Adrenal gland (tissue), 12 donors: ENCODE results near the gene SLC16A13. TPM values are rescaled to one million over a fixed set of nuclear protein-coding genes. Genes with fewer than 3 reads are reported as not detected.

Source experiments
- DNase-seq, 7 donors: peaks; one replicate each; pipeline ENCODE4 v3.0.0-alpha.2; 2019 to 2020
- H3K27ac ChIP-seq, 5 donors: fragments of 200-600 bp; sonication (generic) in 4 of 5; 1 replicate in 3 of 5; 2 replicates in 2 of 5; pipeline versions ENCODE4 v1.5.1 to v1.8.0; 2016 to 2020; ENCODE audit warnings: mild to moderate bottlenecking in 1 of 5
- H3K27me3 ChIP-seq: fragments of 200-600 bp; 2 replicates; pipeline ENCODE4 v1.8.0; 2021
- H3K36me3 ChIP-seq, 2 donors: fragments of 200-600 bp; replicated peaks in 1 of 2; 1 replicate in 1 of 2; 2 replicates in 1 of 2; pipeline versions ENCODE4 v1.5.1 to v1.8.0; 2018 to 2022
- H3K4me1 ChIP-seq, 2 donors: fragments of 200-600 bp; replicated peaks in 1 of 2; 1 replicate in 1 of 2; 2 replicates in 1 of 2; pipeline versions ENCODE4 v1.5.1 to v1.8.0; 2018 to 2021
- H3K4me3 ChIP-seq, 4 donors: fragments of 200-600 bp; sonication (generic) in 3 of 4; one replicate each; pipeline ENCODE4 v1.5.1; 2016 to 2018
- H3K9me3 ChIP-seq, 3 donors: fragments of 200-600 bp; sonication (generic) in 1 of 3; replicated peaks in 1 of 3; 1 replicate in 2 of 3; 2 replicates in 1 of 3; pipeline versions ENCODE4 v1.5.1 to v1.8.0; 2016 to 2021
- POLR2A ChIP-seq, 2 donors: fragments of 450-650 bp; IDR thresholded peaks; one replicate each; pipeline ENCODE4 v1.6.1; 2017; ENCODE audit warnings: antibody characterized with exemption in 2 of 2, mild to moderate bottlenecking in 2 of 2, moderate library complexity in 1 of 2
- WGBS, 4 donors: extraction: QIAGEN DNeasy Blood & Tissue Kit in 2 of 4; methylation state at CpG; one replicate each; pipeline versions ENCODE4 v1.1.5 to v1.1.7; 2013 to 2017; 5-methylcytosine and 5-hydroxymethylcytosine counted together
- intact Hi-C, 2 donors: fragments of 100-400 bp; cut with DNase I; formaldehyde crosslinking; loops; one replicate each; pipeline versions ENCODE4 v1.14.1 to v1.15.0; 2022 to 2023
- polyA plus RNA-seq, 3 donors: library from polyadenylated mRNA; stranded (reverse); fragments of 200-250 nt in 2 of 3; fragments of 350-450 nt in 1 of 3; fragmentation: Illumina TruSeq in 1 of 3; extraction: RNeasy Lipid Tissue Mini Kit (QIAGEN cat#74804) in 1 of 3; gene quantifications; one replicate each; pipeline ENCODE4 v1.2.3, GENCODE V29; 2013 to 2014
- total RNA-seq, 9 donors: library from RNA; depleted of rRNA in 4 of 9; stranded (reverse); fragments of >200 nt in 4 of 9; fragments of 120-200 nt in 1 of 9; fragmentation: NEBNext Ultra II Directional in 1 of 9; extraction: Animal tissue kit (Norgen Biotek cat#: 25700) in 1 of 9; gene quantifications; one replicate each; pipeline versions ENCODE4 v1.1.0 to v1.2.4, GENCODE V29; 2013 to 2023
- TF ChIP-seq, protein P1 (sequence below), 6 experiments: fragments of 450-650 bp in 4 of 6; fragments of 200-600 bp in 2 of 6; sonication (generic) in 1 of 6; IDR thresholded peaks; 1 replicate in 5 of 6; 2 replicates in 1 of 6; pipeline versions ENCODE4 v1.5.1 to v1.8.0; 2016 to 2021; ENCODE audit warnings: antibody characterized with exemption in 6 of 6, mild to moderate bottlenecking in 2 of 6, moderate library complexity in 1 of 6
- donor health status: healthy with polysubstance abuse.
- donor health status: Bipolar disorder and iron deficiency.
- donor health status: DM: yes; HTN: yes; CAD: no.
- donor health status: DM: no; HTN: no; CAD: no.
- donor health status: DM: no; HTN: no; CAD: no.
- donor health status: DM: yes; HTN: yes; CAD: no.

Gene SLC16A13
- total and polyA plus RNA-seq, 12 donors: 0.84 to 3.2 (median 2.2) TPM

DNA sequence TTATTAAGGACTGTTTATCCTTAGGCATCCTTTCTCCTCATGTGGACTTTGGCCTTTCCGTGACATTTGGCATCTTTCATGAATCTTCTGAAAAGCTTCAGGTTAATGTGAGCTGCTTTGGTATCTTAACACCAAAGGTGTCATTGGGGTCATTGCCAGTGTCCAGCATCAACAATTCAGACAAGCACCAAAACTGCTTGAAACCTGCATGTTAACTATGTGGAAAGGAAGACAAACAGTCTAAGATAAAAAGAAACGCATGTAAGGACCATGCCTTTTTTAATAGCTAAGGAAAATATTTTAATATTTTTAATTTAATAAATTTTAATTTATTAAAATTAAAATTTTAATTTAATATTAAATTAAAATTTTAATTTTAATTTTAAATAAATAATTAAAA lies 32.1 kb upstream of the SLC16A13 start:
- WGBS, 4 donors: 87 to 99% (median 93%) methylated on average over 2 of the region's 2 CpGs
- TF ChIP-seq, protein P1, sequence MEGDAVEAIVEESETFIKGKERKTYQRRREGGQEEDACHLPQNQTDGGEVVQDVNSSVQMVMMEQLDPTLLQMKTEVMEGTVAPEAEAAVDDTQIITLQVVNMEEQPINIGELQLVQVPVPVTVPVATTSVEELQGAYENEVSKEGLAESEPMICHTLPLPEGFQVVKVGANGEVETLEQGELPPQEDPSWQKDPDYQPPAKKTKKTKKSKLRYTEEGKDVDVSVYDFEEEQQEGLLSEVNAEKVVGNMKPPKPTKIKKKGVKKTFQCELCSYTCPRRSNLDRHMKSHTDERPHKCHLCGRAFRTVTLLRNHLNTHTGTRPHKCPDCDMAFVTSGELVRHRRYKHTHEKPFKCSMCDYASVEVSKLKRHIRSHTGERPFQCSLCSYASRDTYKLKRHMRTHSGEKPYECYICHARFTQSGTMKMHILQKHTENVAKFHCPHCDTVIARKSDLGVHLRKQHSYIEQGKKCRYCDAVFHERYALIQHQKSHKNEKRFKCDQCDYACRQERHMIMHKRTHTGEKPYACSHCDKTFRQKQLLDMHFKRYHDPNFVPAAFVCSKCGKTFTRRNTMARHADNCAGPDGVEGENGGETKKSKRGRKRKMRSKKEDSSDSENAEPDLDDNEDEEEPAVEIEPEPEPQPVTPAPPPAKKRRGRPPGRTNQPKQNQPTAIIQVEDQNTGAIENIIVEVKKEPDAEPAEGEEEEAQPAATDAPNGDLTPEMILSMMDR (IDR thresholded peaks at IDR 0.05): no peak
- TF ChIP-seq POLR2A (IDR thresholded peaks at IDR 0.05): no peak
- no peaks in the 10 kb centered on the region for H3K27me3 ChIP-seq
- no peak overlapping the region for H3K27ac ChIP-seq
- no peaks in the 10 kb centered on the region for H3K4me1 ChIP-seq
- H3K36me3 ChIP-seq: peaks cover 0 to 38% of the 10 kb centered on the region in 2 donors
- H3K4me3 ChIP-seq: no peak overlapping the region
- intact Hi-C loops: loop anchor here (10.0 kb wide), 1 partner anchor 339 kb away; no protein-coding TSS in a partner anchor
- no peaks in the 10 kb centered on the region for H3K9me3 ChIP-seq
- DNase-seq: no peak

DNA sequence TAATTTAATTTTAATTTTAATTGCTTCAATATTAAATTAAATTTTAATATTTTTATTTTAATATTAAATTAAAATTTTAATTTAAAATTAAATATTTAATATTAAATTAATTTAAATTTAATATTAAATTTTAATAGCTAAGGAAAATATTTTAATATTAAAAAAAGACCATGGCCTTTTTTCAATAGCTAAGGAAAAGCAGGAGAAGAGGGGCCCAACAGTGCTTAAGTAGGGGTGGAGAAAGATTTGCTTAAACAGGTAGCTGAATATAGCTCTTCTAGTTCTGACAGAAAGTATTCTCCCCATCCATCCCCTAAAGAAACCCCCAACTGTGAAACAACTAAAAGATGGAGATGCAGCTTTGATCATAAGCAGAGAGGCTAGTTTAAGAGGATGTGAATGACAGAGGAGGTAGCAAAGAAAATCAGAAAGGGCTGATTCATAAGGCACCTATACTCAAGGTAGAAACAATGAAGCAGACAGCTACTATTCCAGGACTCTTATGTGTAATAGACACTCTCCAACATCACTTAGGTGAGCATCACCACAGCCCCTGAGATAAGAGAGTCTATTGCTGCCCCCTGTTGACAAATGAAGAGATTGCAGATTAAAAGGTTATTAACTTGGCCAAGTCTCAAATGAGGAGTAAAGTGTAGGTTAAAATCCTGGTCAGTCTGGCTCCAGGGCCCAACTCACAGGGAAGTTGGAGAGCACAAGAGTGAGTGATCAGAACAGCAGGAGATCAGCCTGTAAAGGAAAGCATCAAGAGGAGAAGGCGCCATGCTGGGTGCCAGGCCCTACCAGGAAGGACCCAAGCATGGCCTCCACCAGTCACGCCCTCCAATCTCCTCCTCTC lies 31.2 kb upstream of the SLC16A13 start:
- H3K27me3 ChIP-seq: no peaks in the 10 kb centered on the region
- H3K4me1 ChIP-seq: no peaks in the 10 kb centered on the region
- no peak overlapping the region for H3K4me3 ChIP-seq
- TF ChIP-seq, protein P1 (IDR thresholded peaks at IDR 0.05): peak; percentile 46 to 81 (median 74)
- no peak for TF ChIP-seq POLR2A (IDR thresholded peaks at IDR 0.05)
- intact Hi-C loops: loop anchor here (5.0 to 10.0 kb wide), 3 partner anchors 92 to 340 kb away; no protein-coding TSS in a partner anchor
- DNase-seq: peak in 3 of 7 donors; percentile 29 to 38 (median 35)
- H3K36me3 ChIP-seq: peaks cover 0 to 36% of the 10 kb centered on the region in 2 donors
- H3K9me3 ChIP-seq: no peaks in the 10 kb centered on the region
- WGBS, 4 donors: 80 to 100% (median 91%) methylated on average over 2 of the region's 2 CpGs
- no peak overlapping the region for H3K27ac ChIP-seq

DNA sequence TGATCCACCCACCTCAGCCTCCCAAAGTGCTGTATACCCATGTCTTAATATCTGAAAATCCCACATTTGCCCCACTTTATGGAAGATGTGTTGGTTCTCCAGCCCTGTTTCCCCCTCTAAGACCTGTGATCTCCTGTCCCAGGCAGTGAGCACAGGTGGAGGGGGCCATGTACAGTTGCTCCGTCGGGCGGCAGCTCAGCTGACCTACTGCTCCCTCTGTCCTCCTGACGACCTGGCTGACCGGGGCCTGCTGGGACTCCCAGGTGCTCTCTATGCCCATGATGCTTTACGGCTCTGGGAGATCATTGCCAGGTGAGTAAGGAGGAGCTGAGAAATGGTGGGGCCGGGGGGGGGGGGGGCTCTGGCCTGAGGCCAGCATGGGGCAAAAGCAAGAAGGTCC lies 30.1 kb upstream of the SLC16A13 start:
- Histone ChIP-seq H3K4me1 (peaks cover under 1 to 10% of the 10 kb centered on the region in 2 donors), H3K27me3 (no peaks in the 10 kb centered on the region), H3K36me3 (peaks cover 0 to 30% of the 10 kb centered on the region in 2 donors), H3K9me3 (no peaks in the 10 kb centered on the region), H3K4me3 (no peak overlapping the region), H3K27ac (no peak overlapping the region)
- no peak for TF ChIP-seq POLR2A (IDR thresholded peaks at IDR 0.05)
- TF ChIP-seq, protein P1 (IDR thresholded peaks at IDR 0.05): no peak
- intact Hi-C loops: loop anchor here (5.0 to 10.0 kb wide), 3 partner anchors 93 to 341 kb away; no protein-coding TSS in a partner anchor
- no peak for DNase-seq
- 74 to 83% (median 81%) methylated on average over 5 to 6 of the region's 7 CpGs for WGBS, 4 donors

DNA sequence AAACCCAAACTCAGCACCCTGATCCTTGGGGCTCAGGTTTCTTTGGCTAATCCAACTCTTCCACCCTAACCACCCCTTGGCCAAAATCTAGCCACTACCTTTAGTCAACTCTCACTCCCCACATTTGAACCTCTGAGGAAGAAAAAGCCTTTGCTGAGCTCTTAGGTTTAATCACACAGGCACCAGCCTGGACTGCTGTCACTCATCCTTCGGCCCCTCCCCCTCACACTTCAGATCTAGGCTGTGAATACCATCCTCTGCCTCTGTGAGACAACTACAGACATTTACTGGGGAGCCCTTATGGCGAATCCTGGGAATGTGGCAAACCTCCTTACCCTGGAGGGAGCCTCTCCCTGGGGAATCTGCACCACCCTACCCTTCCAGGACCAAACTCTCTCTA lies 28.7 kb upstream of the SLC16A13 start:
- intact Hi-C loops: loop anchor here (5.0 to 10.0 kb wide), 3 partner anchors 95 to 342 kb away; no protein-coding TSS in a partner anchor
- 78 to 95% (median 82%) methylated on average over 2 of the region's 2 CpGs for WGBS, 4 donors
- TF ChIP-seq, protein P1 (IDR thresholded peaks at IDR 0.05): no peak
- no peak for TF ChIP-seq POLR2A (IDR thresholded peaks at IDR 0.05)
- H3K4me1 ChIP-seq: peaks cover 11 to 23% of the 10 kb centered on the region in 2 donors
- H3K27ac ChIP-seq: no peak overlapping the region
- H3K4me3 ChIP-seq: no peak overlapping the region
- H3K27me3 ChIP-seq: no peaks in the 10 kb centered on the region
- no peaks in the 10 kb centered on the region for H3K9me3 ChIP-seq
- no peak for DNase-seq
- peaks cover 0 to 16% of the 10 kb centered on the region in 2 donors for H3K36me3 ChIP-seq
